ENCODE data around the gene TUBA4A.
"Not testable (repeated sequence)": the region's sequence is repeated elsewhere in the genome, so short reads cannot be mapped to it uniquely, and the experiment has no call there.

TUBA4A gene

GRCh38 chr2:219268294-219268693 lies 14.6 kb upstream of the TUBA4A start:
- intact Hi-C loops (cut with micrococcal nuclease) = no loop called here
- H3K27me3 Mint-ChIP-seq = peaks cover 18% of the 10 kb centered on the region
- H3K4me3 Mint-ChIP-seq = no peak overlapping the region
- H3K4me1 Mint-ChIP-seq (ENCODE audit: low read depth) = no peaks in the 10 kb centered on the region
- no peak overlapping the region for H3K27ac Mint-ChIP-seq
- H3K9me3 Mint-ChIP-seq = no peaks in the 10 kb centered on the region
- H3K36me3 Mint-ChIP-seq (ENCODE audit: low read depth) = no peaks in the 10 kb centered on the region

- no peaks in the 10 kb centered on the region for H3K9me3 Mint-ChIP-seq
- H3K36me3 Mint-ChIP-seq (ENCODE audit: low read depth) = no peaks in the 10 kb centered on the region
- no peaks in the 10 kb centered on the region for H3K4me1 Mint-ChIP-seq (ENCODE audit: low read depth)
- intact Hi-C loops (cut with micrococcal nuclease) = no loop called here
- H3K27me3 Mint-ChIP-seq = peaks cover 9% of the 10 kb centered on the region
- no peak overlapping the region for H3K4me3 Mint-ChIP-seq
- H3K27ac Mint-ChIP-seq = no peak overlapping the region
These were observed 13.2 kb upstream of the TUBA4A start for GRCh38 chr2:219266886-219267285.

DNA sequence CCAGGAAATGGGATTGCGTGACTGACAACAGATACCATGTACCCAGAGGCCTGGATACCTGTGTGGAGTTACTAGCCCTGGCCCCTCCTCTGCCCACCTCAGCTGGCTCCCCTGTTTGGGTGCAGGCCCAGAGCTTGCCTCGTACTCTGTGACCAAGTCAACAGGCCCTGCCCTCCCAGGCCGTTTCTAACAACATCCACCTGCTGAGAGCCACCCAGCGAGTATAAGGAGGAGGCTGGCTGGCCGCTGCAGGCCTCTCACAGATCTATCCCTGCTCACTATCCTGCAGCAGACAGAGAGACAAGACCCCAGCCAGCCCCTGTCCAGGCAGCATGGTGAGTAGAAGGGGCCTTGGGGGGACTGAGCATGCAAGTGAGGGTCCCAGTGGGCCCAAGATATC lies 12.5 kb upstream of the TUBA4A start:
- H3K27ac Mint-ChIP-seq = no peak overlapping the region
- intact Hi-C loops (cut with micrococcal nuclease) = no loop called here

DNA sequence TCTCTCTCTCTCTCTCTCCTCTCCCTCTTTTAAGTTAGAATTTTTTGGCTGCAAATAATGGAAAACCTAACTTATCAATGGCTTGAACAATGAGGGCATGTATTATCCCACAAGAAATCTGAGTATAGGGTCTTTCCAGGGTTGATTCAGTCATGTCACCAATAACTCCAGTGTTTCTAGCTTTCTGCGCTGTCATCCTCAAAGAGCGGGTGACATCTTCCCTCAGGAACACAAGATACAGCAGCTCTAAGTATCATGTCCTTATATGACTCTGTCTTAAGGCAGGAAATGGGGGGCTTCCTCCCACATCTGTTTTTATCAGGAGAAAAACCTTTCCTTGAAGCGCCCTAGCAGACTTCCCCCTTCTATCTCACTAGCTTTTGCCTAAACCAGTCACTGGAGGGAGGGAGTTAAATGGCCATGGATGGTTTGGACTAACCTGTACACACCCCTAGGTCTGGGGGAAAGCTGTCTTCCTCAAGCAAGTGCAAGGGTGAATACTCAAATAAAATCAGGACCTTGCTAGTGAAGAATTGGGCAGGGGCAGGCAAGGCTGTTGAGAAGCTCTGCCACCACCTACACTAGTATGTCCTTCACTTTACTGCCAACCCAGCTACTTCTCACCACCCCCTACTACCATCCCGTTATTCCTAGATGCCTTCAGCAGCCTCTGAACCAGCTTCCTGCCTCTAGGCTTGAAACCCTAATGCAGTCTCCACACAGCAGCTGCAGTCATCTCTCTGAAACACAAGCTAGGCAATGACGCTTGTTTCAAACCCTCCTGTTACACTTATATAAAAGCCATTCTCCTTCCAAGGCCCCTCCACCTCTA lies 7.5 kb upstream of the TUBA4A start:
- Mint-ChIP-seq H3K27ac (no peak overlapping the region), H3K27me3 (peaks cover 20% of the 10 kb centered on the region), H3K4me3 (no peak overlapping the region), H3K36me3 (ENCODE audit: low read depth) (no peaks in the 10 kb centered on the region), H3K4me1 (ENCODE audit: low read depth) (no peaks in the 10 kb centered on the region), H3K9me3 (no peaks in the 10 kb centered on the region)
- intact Hi-C loops (cut with micrococcal nuclease) = no loop called here

More for the DNA sequence above, 12.5 kb upstream of the TUBA4A start:
- no peaks in the 10 kb centered on the region for H3K36me3 Mint-ChIP-seq (ENCODE audit: low read depth)
- H3K9me3 Mint-ChIP-seq = no peaks in the 10 kb centered on the region
- no peak overlapping the region for H3K4me3 Mint-ChIP-seq
- no peaks in the 10 kb centered on the region for H3K4me1 Mint-ChIP-seq (ENCODE audit: low read depth)
- peaks cover 9% of the 10 kb centered on the region for H3K27me3 Mint-ChIP-seq

GRCh38 chr2:219258942-219259341 lies 5.2 kb upstream of the TUBA4A start:
- H3K4me1 Mint-ChIP-seq (ENCODE audit: low read depth); H3K4me3 Mint-ChIP-seq; intact Hi-C loops (cut with micrococcal nuclease); H3K27ac Mint-ChIP-seq; H3K36me3 Mint-ChIP-seq (ENCODE audit: low read depth); H3K9me3 Mint-ChIP-seq: not testable (repeated sequence)
- peaks cover 19% of the 10 kb centered on the region for H3K27me3 Mint-ChIP-seq

- Mint-ChIP-seq H3K36me3 (ENCODE audit: low read depth) (peaks cover 26% of the 10 kb centered on the region), H3K27ac (peak overlapping the region; percentile 47), H3K27me3 (peaks cover 5% of the 10 kb centered on the region), H3K4me1 (ENCODE audit: low read depth) (peaks cover 46% of the 10 kb centered on the region), H3K4me3 (peak overlapping the region; percentile 86), H3K9me3 (no peaks in the 10 kb centered on the region)
- intact Hi-C loops (cut with micrococcal nuclease) = loop anchor here (5.0 kb wide), 1 partner anchor 37 kb away; the partner anchor contains the start of gene ABCB6
These were observed 978 bp upstream of the TUBA4A start for GRCh38 chr2:219254590-219255201.

GRCh38 chr2:219252900-219253752 lies 592 bp downstream of the TUBA4A start, which contains the start of gene TUBA4B:
TSS of gene TUBA4B (plus strand) at chr2:219253243. CDS start at chr2:219253408, 165 bp downstream.
- Mint-ChIP-seq H3K4me3 (peak within 1 kb of the TSS; percentile 86), H3K27me3 (no peaks in the 10 kb centered on the region), H3K27ac (peak within 1 kb of the TSS; percentile 47), H3K4me1 (ENCODE audit: low read depth) (peaks cover 61% of the 10 kb centered on the region), H3K36me3 (ENCODE audit: low read depth) (peaks cover 42% of the 10 kb centered on the region), H3K9me3 (no peaks in the 10 kb centered on the region)
- intact Hi-C loops (cut with micrococcal nuclease) = loop anchor here (5.0 kb wide), 1 partner anchor 36 kb away; the partner anchor contains the start of gene ABCB6

DNA sequence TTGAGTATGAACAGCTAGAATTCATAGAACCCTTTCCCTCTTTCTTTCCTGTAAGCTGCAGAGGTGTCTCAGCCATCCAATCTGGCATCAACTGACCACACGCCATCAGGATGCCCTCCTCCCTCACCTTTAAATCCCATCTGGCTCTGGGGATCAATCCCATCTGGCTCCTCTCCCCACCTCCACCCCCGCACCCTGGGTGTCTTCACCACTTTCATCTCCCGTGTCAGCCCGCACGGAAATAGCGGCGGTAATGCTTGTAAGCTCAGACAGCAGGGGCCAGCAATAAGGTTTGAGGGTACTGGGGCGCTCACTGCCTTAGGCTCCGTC lies 1.2 kb downstream of the TUBA4A start:
- Mint-ChIP-seq H3K36me3 (ENCODE audit: low read depth) (peaks cover 48% of the 10 kb centered on the region), H3K4me1 (ENCODE audit: low read depth) (peaks cover 67% of the 10 kb centered on the region), H3K27me3 (no peaks in the 10 kb centered on the region), H3K9me3 (no peaks in the 10 kb centered on the region), H3K27ac (peak overlapping the region; percentile 47), H3K4me3 (peak overlapping the region; percentile 86)
- intact Hi-C loops (cut with micrococcal nuclease) = loop anchor here (5.0 kb wide), 1 partner anchor 35 kb away; the partner anchor contains the start of gene ABCB6

- peak overlapping the region; percentile 47 for H3K27ac Mint-ChIP-seq
- intact Hi-C loops (cut with micrococcal nuclease) = loop anchor here (5.0 kb wide), 1 partner anchor 35 kb away; the partner anchor contains the start of gene ABCB6
These were observed 1.6 kb downstream of the TUBA4A start for GRCh38 chr2:219252084-219252483.

GRCh38 chr2:219251656-219252055 lies 2.1 kb downstream of the TUBA4A start:
- intact Hi-C loops (cut with micrococcal nuclease) = loop anchor here (5.0 kb wide), 1 partner anchor 34 kb away; the partner anchor contains the start of gene ABCB6
- H3K4me1 Mint-ChIP-seq (ENCODE audit: low read depth) = peaks cover 76% of the 10 kb centered on the region
- H3K9me3 Mint-ChIP-seq = no peaks in the 10 kb centered on the region

More at GRCh38 chr2:219252084-219252483, 1.6 kb downstream of the TUBA4A start:
- Mint-ChIP-seq H3K4me3 (peak overlapping the region; percentile 86), H3K27me3 (no peaks in the 10 kb centered on the region), H3K9me3 (no peaks in the 10 kb centered on the region), H3K36me3 (ENCODE audit: low read depth) (peaks cover 52% of the 10 kb centered on the region), H3K4me1 (ENCODE audit: low read depth) (peaks cover 72% of the 10 kb centered on the region)

DNA sequence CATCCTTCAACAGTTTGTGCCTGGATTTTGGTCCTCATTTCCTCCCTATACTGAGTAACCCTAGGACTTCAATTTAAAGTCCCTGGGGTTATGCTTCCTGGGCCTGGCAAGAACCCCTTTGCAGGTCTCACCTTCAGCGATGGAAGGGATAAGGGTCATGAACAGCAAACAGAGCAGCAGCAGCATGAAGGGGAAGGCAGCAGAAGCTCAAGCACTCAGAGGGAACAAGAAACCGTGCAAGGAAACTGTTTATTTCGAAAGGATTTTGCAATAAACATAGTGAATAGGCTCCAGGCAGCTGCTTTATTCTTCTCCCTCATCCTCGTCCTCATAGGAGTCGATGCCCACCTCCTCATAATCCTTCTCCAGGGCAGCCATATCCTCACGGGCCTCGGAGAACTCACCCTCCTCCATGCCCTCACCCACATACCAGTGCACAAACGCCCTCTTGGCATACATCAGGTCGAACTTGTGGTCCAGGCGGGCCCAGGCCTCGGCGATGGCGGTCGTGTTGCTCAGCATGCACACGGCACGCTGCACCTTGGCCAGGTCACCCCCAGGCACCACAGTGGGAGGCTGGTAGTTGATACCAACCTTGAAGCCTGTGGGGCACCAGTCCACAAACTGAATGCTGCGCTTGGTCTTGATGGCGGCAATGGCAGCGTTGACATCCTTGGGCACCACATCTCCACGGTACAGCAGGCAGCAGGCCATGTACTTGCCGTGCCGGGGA lies 3.5 kb downstream of the TUBA4A start:
- Mint-ChIP-seq H3K36me3 (ENCODE audit: low read depth) (peaks cover 59% of the 10 kb centered on the region), H3K4me3 (peak overlapping the region; percentile 20)
- intact Hi-C loops (cut with micrococcal nuclease) = loop anchor here (5.0 kb wide), 1 partner anchor 33 kb away; the partner anchor contains the start of gene ABCB6

More at GRCh38 chr2:219251656-219252055, 2.1 kb downstream of the TUBA4A start:
- Mint-ChIP-seq H3K4me3 (peak overlapping the region; percentile 86), H3K27ac (peak overlapping the region; percentile 47), H3K36me3 (ENCODE audit: low read depth) (peaks cover 57% of the 10 kb centered on the region), H3K27me3 (no peaks in the 10 kb centered on the region)

GRCh38 chr2:219249203-219249980 lies 4.3 kb downstream of the TUBA4A start:
- intact Hi-C loops (cut with micrococcal nuclease) = no loop called here
- H3K4me1 Mint-ChIP-seq (ENCODE audit: low read depth) = peaks cover 80% of the 10 kb centered on the region

More for the DNA sequence above, 3.5 kb downstream of the TUBA4A start:
- peak overlapping the region; percentile 47 for H3K27ac Mint-ChIP-seq
- no peaks in the 10 kb centered on the region for H3K27me3 Mint-ChIP-seq
- peaks cover 80% of the 10 kb centered on the region for H3K4me1 Mint-ChIP-seq (ENCODE audit: low read depth)
- H3K9me3 Mint-ChIP-seq = no peaks in the 10 kb centered on the region

More at GRCh38 chr2:219249203-219249980, 4.3 kb downstream of the TUBA4A start:
- Mint-ChIP-seq H3K9me3 (no peaks in the 10 kb centered on the region), H3K4me3 (peak overlapping the region; percentile 37), H3K27ac (peak overlapping the region; percentile 47), H3K27me3 (no peaks in the 10 kb centered on the region), H3K36me3 (ENCODE audit: low read depth) (peaks cover 59% of the 10 kb centered on the region)

All from dendritic cell treated with granulocyte-macrophage colony-stimulating factor and Interleukin-4, amounts not matched to agents 40 ng/mL and 50 ng/mL, for 4 days (primary cell).